ENCODE results near the gene BMPR2. TPM values are rescaled to one million over a fixed set of nuclear protein-coding genes. Genes with fewer than 3 reads are reported as not detected.

Gene BMPR2
- total RNA-seq, 1 donor from 2014 or later = 11.8 TPM

GRCh38 chr2:202508686-202509085, 132.6 kb downstream of the BMPR2 start:
- TF ChIP-seq EZH2phosphoT487 (IDR thresholded peaks at IDR 0.05) (no peak), EZH2 (IDR thresholded peaks at IDR 0.05) (no peak), CTCF (IDR thresholded peaks at IDR 0.05) (no peak)
- peaks cover 5% of the 10 kb centered on the region for H3F3A ChIP-seq (ENCODE audit: low read depth)
- no peak overlapping the region for H3K9ac ChIP-seq
- Mint-ChIP-seq H3K27ac (no peak overlapping the region), H3K4me3 (no peak overlapping the region), H3K4me1 (no peaks in the 10 kb centered on the region), H3K27me3 (ENCODE audit: insufficient read depth, low read depth) (no peaks in the 10 kb centered on the region), H3K36me3 (peaks cover 13% of the 10 kb centered on the region), H3K9me3 (no peaks in the 10 kb centered on the region)
- no peak overlapping the region for H2AFZ ChIP-seq (replicated peaks)
- no peak for DNase-seq (ENCODE audit: low spot score)
- no peaks in the 10 kb centered on the region for H3K79me2 ChIP-seq (ENCODE audit: low read depth)
- H3K9me3 ChIP-seq (ENCODE audit: low read depth) = no peaks in the 10 kb centered on the region
- H3K27me3 ChIP-seq = no peaks in the 10 kb centered on the region
- H3K27ac ChIP-seq = no peak overlapping the region
- no peaks in the 10 kb centered on the region for H4K20me1 ChIP-seq (ENCODE audit: low read depth)
- no peak overlapping the region for H3K4me3 ChIP-seq
- H3K4me1 ChIP-seq = no peaks in the 10 kb centered on the region
- no peak overlapping the region for H3K4me2 ChIP-seq
- H3K36me3 ChIP-seq = no peaks in the 10 kb centered on the region

GRCh38 chr2:202510911-202511310, 134.8 kb downstream of the BMPR2 start:
- Mint-ChIP-seq H3K36me3 (peaks cover 6% of the 10 kb centered on the region), H3K4me1 (no peaks in the 10 kb centered on the region), H3K4me3 (no peak overlapping the region), H3K9me3 (no peaks in the 10 kb centered on the region), H3K27ac (no peak overlapping the region), H3K27me3 (ENCODE audit: insufficient read depth, low read depth) (no peaks in the 10 kb centered on the region)
- no peaks in the 10 kb centered on the region for H3K27me3 ChIP-seq
- TF ChIP-seq EZH2 (IDR thresholded peaks at IDR 0.05) (no peak), EZH2phosphoT487 (IDR thresholded peaks at IDR 0.05) (no peak), CTCF (IDR thresholded peaks at IDR 0.05) (no peak)
- no peaks in the 10 kb centered on the region for H3K9me3 ChIP-seq (ENCODE audit: low read depth)
- no peaks in the 10 kb centered on the region for H4K20me1 ChIP-seq (ENCODE audit: low read depth)
- no peak overlapping the region for H3K4me2 ChIP-seq
- H3K4me1 ChIP-seq = no peaks in the 10 kb centered on the region
- H3K4me3 ChIP-seq = no peak overlapping the region
- H3K36me3 ChIP-seq = no peaks in the 10 kb centered on the region
- no peak overlapping the region for H3K9ac ChIP-seq
- H3K27ac ChIP-seq = no peak overlapping the region
- no peaks in the 10 kb centered on the region for H3K79me2 ChIP-seq (ENCODE audit: low read depth)
- peaks cover 5% of the 10 kb centered on the region for H3F3A ChIP-seq (ENCODE audit: low read depth)
- H2AFZ ChIP-seq (replicated peaks) = no peak overlapping the region
- no peak for DNase-seq (ENCODE audit: low spot score)

- Histone ChIP-seq H3F3A (ENCODE audit: low read depth) (peaks cover 5% of the 10 kb centered on the region), H3K79me2 (ENCODE audit: low read depth) (no peaks in the 10 kb centered on the region), H3K36me3 (no peaks in the 10 kb centered on the region), H3K4me1 (no peaks in the 10 kb centered on the region), H4K20me1 (ENCODE audit: low read depth) (no peaks in the 10 kb centered on the region), H3K4me2 (no peak overlapping the region), H3K27me3 (no peaks in the 10 kb centered on the region), H3K27ac (no peak overlapping the region), H3K9me3 (ENCODE audit: low read depth) (no peaks in the 10 kb centered on the region), H3K9ac (no peak overlapping the region), H3K4me3 (no peak overlapping the region), H2AFZ (replicated peaks) (no peak overlapping the region)
- Mint-ChIP-seq H3K9me3 (no peaks in the 10 kb centered on the region), H3K27ac (no peak overlapping the region), H3K4me3 (no peak overlapping the region), H3K4me1 (no peaks in the 10 kb centered on the region), H3K27me3 (ENCODE audit: insufficient read depth, low read depth) (no peaks in the 10 kb centered on the region), H3K36me3 (peaks cover 4% of the 10 kb centered on the region)
- DNase-seq (ENCODE audit: low spot score) = no peak
- TF ChIP-seq EZH2 (IDR thresholded peaks at IDR 0.05) (no peak), CTCF (IDR thresholded peaks at IDR 0.05) (no peak), EZH2phosphoT487 (IDR thresholded peaks at IDR 0.05) (no peak)
These were observed 136.0 kb downstream of the BMPR2 start for GRCh38 chr2:202512176-202512575.
